ENCODE data around the gene TMEM128. TPM values are rescaled to one million over a fixed set of nuclear protein-coding genes. Genes with fewer than 3 reads are reported as not detected.
"Not testable (repeated sequence)": the region's sequence is repeated elsewhere in the genome, so short reads cannot be mapped to it uniquely, and the experiment has no call there.

TMEM128 gene
- total and polyA plus RNA-seq, 2 of the 13 experiments (the other 11 are each of a cell fraction or from before 2014, with no cell fraction given) = 19.4 to 27.9 TPM

DNA sequence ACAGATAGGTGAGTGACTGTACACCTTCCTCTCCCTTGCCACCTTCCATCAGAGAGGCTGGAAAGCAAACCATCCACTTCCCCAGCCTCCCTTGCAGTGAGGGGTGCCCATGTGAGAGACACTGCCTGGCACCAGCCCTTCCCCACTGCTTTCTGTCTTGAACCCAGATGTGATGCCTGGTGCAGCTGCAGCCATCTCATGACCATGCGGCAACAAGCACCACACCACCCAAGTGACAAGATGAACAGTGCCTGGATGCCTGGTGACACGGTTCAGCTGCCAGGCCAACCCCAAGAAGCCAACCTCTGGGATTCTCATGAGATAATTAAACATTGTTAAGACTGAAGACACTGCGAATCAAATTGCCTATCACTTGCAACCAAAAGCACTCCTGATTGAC lies 52.7 kb downstream of the TMEM128 start:
- BruUV-seq (replicated peaks) = no TSS peak
- no peak overlapping the region for H3K4me3 ChIP-seq (replicated peaks in 1 of 3; ENCODE audit: insufficient read depth in 1 of 3, low read depth in 2 of 3, low read length in 3 of 3)
- no peak overlapping the region for H2AFZ ChIP-seq (ENCODE audit: low read length)
- in situ Hi-C loops (cut with HindIII; ENCODE audit: extremely low pct_ligation_motif_present, low pct_unique_long_range_greater_than_20kb) = no loop called here
- no peaks in the 10 kb centered on the region for H4K20me1 ChIP-seq (ENCODE audit: insufficient read depth, low read length)
- H3K27me3 ChIP-seq (ENCODE audit: control insufficient read depth in 1 of 2, insufficient read depth in 2 of 2, low read length in 2 of 2) = peaks cover 0 to 13% of the 10 kb centered on the region in 2 experiments; a peak in 3 of 5 replicates
- FAIRE-seq (no peak), DNase-seq (ENCODE audit: low spot score) (no peak), ATAC-seq (no peak)
- H3K79me2 ChIP-seq (ENCODE audit: insufficient read depth, low read length) = no peaks in the 10 kb centered on the region
- TF ChIP-seq ZMYM3 (CRISPR knock-in tag; IDR thresholded peaks at IDR 0.05) = peak; percentile 60; the same call in 1 of the 2 replicates
- no peak for TF ChIP-seq ZNF264 (CRISPR knock-in tag; IDR thresholded peaks at IDR 0.05)
- TF ChIP-seq PLRG1 (conservative IDR thresholded peaks at IDR 0.05) = no peak
- H3K9ac ChIP-seq (ENCODE audit: insufficient read depth, low read depth, low read length) = no peak overlapping the region
- intact Hi-C loops (cut with micrococcal nuclease; ENCODE audit: unreplicated experiment) = no loop called here
- no peaks in the 10 kb centered on the region for H3K4me1 ChIP-seq (ENCODE audit: insufficient read depth, low read length)
- no peaks in the 10 kb centered on the region for H3K9me3 ChIP-seq (ENCODE audit: low read length)
- WGBS (ENCODE audit: low lambda C conversion rate) = no CpG with 5 or more reads among the region's 3 CpGs
- POLR2A ChIA-PET = no interaction called here
- H3K4me2 ChIP-seq (ENCODE audit: low read depth, low read length) = no peak overlapping the region
- no peak overlapping the region for H3K27ac ChIP-seq (ENCODE audit: extremely low read length, insufficient read depth, low read length)
- H3K36me3 ChIP-seq (replicated peaks in 1 of 2; ENCODE audit: control insufficient read depth in 1 of 2, insufficient read depth in 2 of 2, low read length in 2 of 2) = no peaks in the 10 kb centered on the region
- CTCF ChIA-PET (ENCODE audit: low intra/inter-chr PET ratio, low total read pairs) = no interaction called here

DNA sequence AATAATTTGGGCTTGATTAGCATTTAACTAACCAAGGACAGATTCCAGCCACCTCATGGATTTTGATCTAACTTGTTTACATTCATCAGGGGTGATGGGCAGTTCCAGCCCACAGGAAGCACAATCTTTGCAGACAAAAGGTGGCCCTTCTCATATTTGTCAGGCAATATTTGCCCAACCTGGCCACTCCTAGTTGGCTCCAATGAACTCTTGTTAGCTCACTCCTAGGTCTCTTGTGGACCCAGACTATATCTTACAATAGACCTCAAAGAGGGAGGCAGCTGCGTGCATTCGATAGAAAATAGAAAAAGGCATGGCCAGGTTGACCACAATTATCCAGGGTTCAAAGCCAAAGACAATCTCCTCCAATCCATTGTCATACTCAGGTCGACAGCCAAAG lies 59.5 kb downstream of the TMEM128 start:
- WGBS (ENCODE audit: low lambda C conversion rate) = 2% methylated on average over 3 of the region's 3 CpGs
- intact Hi-C loops (cut with micrococcal nuclease; ENCODE audit: unreplicated experiment); TF ChIP-seq CREM (CRISPR knock-in tag; IDR thresholded peaks at IDR 0.05); EP300 (CRISPR knock-in tag; IDR thresholded peaks at IDR 0.05; ENCODE audit: borderline replicate concordance): not testable (repeated sequence)
- TF ChIP-seq CREM (IDR thresholded peaks at IDR 0.05) (peak; percentile 52; the same call in 1 of the 2 replicates), SKI (IDR thresholded peaks at IDR 0.05; ENCODE audit: partially characterized antibody) (peak; percentile 29), SP5 (CRISPR knock-in tag; IDR thresholded peaks at IDR 0.05; ENCODE audit: borderline replicate concordance, low read depth) (peak; percentile 91), EP300 (IDR thresholded peaks at IDR 0.05; ENCODE audit: low read depth in 2 of 2, low read length in 2 of 2) (peak in 1 of 2 experiments; percentile 77; a peak in 1 of 4 replicates), FOXO1 (CRISPR knock-in tag; IDR thresholded peaks at IDR 0.05) (peak; percentile 70; the same call in 1 of the 2 replicates), ISL2 (CRISPR knock-in tag; IDR thresholded peaks at IDR 0.05) (peak; percentile 78), ZNF264 (CRISPR knock-in tag; IDR thresholded peaks at IDR 0.05) (peak; percentile 90; the same call in 1 of the 2 replicates), TFE3 (CRISPR knock-in tag; IDR thresholded peaks at IDR 0.05) (0 out of 2 replicates have a peak, but pooled peaks have one; percentile 17), RXRA (CRISPR knock-in tag; IDR thresholded peaks at IDR 0.05) (peak; percentile 21; the same call in 1 of the 2 replicates), SALL1 (CRISPR knock-in tag; IDR thresholded peaks at IDR 0.05) (peak; percentile 73), ERF (CRISPR knock-in tag; IDR thresholded peaks at IDR 0.05) (0 out of 2 replicates have a peak, but pooled peaks have one; percentile 24), MEIS2 (CRISPR knock-in tag; IDR thresholded peaks at IDR 0.05) (0 out of 2 replicates have a peak, but pooled peaks have one; percentile 47)
- TF ChIP-seq, protein P1, sequence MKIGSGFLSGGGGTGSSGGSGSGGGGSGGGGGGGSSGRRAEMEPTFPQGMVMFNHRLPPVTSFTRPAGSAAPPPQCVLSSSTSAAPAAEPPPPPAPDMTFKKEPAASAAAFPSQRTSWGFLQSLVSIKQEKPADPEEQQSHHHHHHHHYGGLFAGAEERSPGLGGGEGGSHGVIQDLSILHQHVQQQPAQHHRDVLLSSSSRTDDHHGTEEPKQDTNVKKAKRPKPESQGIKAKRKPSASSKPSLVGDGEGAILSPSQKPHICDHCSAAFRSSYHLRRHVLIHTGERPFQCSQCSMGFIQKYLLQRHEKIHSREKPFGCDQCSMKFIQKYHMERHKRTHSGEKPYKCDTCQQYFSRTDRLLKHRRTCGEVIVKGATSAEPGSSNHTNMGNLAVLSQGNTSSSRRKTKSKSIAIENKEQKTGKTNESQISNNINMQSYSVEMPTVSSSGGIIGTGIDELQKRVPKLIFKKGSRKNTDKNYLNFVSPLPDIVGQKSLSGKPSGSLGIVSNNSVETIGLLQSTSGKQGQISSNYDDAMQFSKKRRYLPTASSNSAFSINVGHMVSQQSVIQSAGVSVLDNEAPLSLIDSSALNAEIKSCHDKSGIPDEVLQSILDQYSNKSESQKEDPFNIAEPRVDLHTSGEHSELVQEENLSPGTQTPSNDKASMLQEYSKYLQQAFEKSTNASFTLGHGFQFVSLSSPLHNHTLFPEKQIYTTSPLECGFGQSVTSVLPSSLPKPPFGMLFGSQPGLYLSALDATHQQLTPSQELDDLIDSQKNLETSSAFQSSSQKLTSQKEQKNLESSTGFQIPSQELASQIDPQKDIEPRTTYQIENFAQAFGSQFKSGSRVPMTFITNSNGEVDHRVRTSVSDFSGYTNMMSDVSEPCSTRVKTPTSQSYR (CRISPR knock-in tag; IDR thresholded peaks at IDR 0.05; ENCODE audit: borderline replicate concordance) = peak; percentile 32; the same call in 1 of the 2 replicates

More for the DNA sequence above, 59.5 kb downstream of the TMEM128 start:
- POLR2A ChIA-PET; H3K9ac ChIP-seq (ENCODE audit: insufficient read depth, low read depth, low read length); H3K79me2 ChIP-seq (ENCODE audit: insufficient read depth, low read length); in situ Hi-C loops (cut with HindIII; ENCODE audit: extremely low pct_ligation_motif_present, low pct_unique_long_range_greater_than_20kb); H4K20me1 ChIP-seq (ENCODE audit: insufficient read depth, low read length); H3K9me3 ChIP-seq (ENCODE audit: low read length); H2AFZ ChIP-seq (ENCODE audit: low read length); CTCF ChIA-PET (ENCODE audit: low intra/inter-chr PET ratio, low total read pairs); H3K27me3 ChIP-seq (ENCODE audit: control insufficient read depth in 1 of 2, insufficient read depth in 2 of 2, low read length in 2 of 2); BruUV-seq (replicated peaks); H3K36me3 ChIP-seq (replicated peaks in 1 of 2; ENCODE audit: control insufficient read depth in 1 of 2, insufficient read depth in 2 of 2, low read length in 2 of 2): not testable (repeated sequence)
- DNase-seq (ENCODE audit: low spot score) (peak; percentile 92), FAIRE-seq (peak; percentile 95), ATAC-seq (peak; percentile 88)
- Histone ChIP-seq H3K27ac (ENCODE audit: extremely low read length, insufficient read depth, low read length) (peak overlapping the region; percentile 47), H3K4me1 (ENCODE audit: insufficient read depth, low read length) (peaks cover 34% of the 10 kb centered on the region), H3K4me2 (ENCODE audit: low read depth, low read length) (peak overlapping the region; percentile 49), H3K4me3 (replicated peaks in 1 of 3; ENCODE audit: insufficient read depth in 1 of 3, low read depth in 2 of 3, low read length in 3 of 3) (0 out of 6 replicates have a peak overlapping the region, but pooled peaks of 1 of the 3 experiments have one; percentile 19)

Measured in HepG2 (cell line).